Stimulated activated CD8-positive, alpha-beta memory T cell treated with anti-CD3 and anti-CD28 coated beads, Interleukin-7, amount 100 ng/mL, for 24 hours (primary cell): ENCODE results near the gene SDC3.

Source experiments
- DNase-seq: peaks from one replicate; pipeline ENCODE4 v3.0.0-alpha.2; 2020; ENCODE audit warnings: low read depth

The SDC3 gene

DNA sequence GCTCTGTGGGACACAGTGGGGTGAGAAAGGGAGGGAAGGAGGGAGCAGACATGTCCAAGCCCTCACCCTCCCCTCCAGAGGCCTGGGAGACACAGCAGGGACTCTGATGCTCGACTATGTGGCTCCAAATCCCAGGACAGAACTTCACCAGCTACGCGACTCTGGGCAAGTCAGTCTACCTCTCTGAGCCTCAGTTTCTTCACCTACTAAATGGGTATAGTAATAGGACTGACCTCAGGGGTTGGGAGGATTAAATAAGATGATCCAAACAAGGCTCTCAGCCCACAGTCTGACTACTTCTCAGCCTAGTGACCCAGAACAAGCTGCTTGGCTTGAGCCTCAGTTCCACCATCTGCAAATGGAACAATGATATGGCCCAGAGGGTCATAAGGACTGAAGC, 19.6 kb downstream of the SDC3 start:
- no peak for DNase-seq

DNA sequence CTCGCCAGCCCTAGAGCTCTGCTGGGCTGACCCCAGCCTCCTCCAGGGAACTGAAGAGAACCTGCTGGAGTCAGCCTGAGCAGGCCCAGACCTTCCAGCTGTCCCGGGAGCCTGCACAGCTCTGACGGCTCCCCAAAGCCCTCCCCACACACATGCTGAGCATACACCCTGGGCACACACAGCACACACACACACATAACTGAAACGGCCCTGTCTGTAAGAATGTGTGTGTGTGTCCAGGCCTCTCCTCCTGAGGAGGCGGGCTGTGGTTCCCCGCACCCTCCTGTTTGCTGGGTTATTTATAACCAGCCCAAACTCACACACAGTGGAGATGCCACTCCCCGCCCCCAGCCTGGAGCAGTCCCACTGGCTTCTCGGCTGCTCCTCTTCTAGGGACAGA, 20.2 kb downstream of the SDC3 start:
- DNase-seq = no peak

- DNase-seq = no peak
Measured at GRCh38 chr1:30887485-30888315, 20.9 kb downstream of the SDC3 start.

- no peak for DNase-seq
Measured at GRCh38 chr1:30886710-30887428, 21.7 kb downstream of the SDC3 start.

- no peak for DNase-seq
Measured at GRCh38 chr1:30885570-30886522, 22.7 kb downstream of the SDC3 start.

DNA sequence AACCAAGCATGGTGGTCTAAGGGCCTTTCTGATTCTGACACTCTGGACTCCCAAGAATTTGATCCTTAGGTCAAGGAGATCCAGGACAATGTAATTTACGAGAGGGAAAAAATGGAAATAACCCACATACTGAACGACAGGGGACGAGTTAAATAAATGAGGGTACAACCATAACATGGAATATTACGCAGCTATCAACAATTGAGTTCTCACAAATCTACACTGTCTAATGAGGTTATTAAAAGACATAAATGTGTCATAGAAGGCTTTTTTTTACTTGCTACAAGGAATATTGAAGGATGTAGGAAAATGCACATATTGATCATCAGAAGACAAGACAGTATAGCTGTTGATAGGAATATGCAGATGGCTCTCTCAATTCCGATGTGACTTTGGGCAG, 23.8 kb downstream of the SDC3 start:
- no peak for DNase-seq

GRCh38 chr1:30883389-30884172, 25.0 kb downstream of the SDC3 start:
- no peak for DNase-seq

DNA sequence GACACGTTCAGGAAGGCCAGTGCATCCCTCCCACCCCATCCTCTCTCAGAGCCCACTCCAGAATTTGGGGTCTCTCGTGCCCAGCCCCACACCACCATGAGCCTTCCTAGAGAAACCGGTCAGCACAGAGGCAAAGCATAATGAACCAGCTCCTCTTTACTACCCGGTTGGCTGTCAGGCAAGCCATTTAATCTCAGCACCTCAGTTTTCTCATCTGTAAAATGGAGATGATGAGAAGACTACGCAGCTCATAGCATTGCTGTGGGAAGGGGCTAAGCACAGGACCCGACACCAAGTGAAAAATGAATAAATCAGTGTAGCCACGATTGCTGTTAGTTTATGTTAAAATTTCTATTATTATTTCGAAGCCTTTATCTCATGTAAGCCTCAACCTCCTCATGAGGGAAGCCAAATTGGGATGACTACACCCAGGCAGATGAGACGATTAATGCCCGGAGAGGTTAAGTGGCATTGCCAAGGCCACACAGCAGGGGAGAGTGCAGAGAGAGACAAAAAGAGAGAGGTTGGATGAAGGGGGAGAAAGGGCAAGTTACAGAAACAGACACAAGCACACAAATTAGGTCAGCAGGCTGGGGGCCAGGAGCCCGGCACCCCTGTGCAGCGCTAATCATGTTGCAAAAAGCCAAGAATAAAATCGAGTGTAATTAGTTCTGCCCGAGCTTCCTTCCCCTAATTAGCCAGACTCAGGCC, 25.7 kb downstream of the SDC3 start:
- DNase-seq = no peak

- DNase-seq = no peak
Measured at GRCh38 chr1:30881319-30882181, 27.0 kb downstream of the SDC3 start.

DNA sequence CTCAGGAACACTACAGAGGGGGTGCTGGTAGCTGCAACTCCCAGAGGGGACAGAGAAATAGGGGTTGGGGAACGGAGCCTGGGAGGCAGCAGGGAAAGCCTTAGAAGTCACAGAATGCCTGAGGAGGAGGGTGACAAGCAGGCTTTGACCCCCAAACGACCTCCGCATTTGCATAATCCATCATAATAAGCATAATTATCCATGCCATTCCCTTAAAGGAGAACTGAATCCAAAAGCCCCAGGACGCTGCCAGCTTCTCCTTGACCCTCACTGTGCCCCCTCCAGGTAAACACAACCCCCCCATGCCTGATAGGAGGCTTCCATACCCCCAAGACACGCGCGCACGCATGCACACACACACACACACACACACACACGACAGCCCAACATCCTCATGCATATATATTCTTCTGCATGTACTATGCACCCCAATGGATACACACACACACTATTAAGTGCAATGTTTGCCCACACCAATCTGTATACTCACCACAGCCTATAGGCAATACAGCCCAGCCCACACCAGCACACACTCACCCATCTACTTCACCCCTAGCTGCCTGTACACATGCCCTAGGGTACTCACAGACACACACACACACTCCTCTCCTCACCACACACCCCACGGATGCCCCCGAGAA, 27.8 kb downstream of the SDC3 start:
- no peak for DNase-seq

GRCh38 chr1:30879940-30880677, 28.4 kb downstream of the SDC3 start:
- no peak for DNase-seq

GRCh38 chr1:30879126-30879786, 29.3 kb downstream of the SDC3 start:
- DNase-seq = no peak

DNA sequence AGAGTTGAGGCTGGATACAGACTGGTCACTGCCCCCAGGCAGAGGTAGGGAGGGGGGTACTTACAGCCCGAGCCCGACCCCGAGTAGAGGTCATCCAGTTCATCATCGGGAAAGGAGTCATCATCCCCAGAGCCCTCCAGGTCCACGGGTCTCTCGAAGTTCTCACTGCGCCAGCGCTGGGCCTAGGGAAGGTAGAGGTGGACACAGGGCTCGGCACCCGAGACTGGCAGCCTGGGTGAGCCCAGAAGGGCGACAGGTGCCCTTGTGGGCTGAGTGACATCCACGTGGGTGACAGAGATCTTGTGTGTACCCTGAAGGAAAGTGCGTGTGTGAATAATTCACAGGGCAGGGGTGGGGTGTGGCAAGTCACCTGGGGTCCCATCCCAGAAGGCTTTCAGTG, 30.0 kb downstream of the SDC3 start:
- DNase-seq = no peak

- DNase-seq = no peak
Measured at GRCh38 chr1:30878016-30878415, 30.5 kb downstream of the SDC3 start.

DNA sequence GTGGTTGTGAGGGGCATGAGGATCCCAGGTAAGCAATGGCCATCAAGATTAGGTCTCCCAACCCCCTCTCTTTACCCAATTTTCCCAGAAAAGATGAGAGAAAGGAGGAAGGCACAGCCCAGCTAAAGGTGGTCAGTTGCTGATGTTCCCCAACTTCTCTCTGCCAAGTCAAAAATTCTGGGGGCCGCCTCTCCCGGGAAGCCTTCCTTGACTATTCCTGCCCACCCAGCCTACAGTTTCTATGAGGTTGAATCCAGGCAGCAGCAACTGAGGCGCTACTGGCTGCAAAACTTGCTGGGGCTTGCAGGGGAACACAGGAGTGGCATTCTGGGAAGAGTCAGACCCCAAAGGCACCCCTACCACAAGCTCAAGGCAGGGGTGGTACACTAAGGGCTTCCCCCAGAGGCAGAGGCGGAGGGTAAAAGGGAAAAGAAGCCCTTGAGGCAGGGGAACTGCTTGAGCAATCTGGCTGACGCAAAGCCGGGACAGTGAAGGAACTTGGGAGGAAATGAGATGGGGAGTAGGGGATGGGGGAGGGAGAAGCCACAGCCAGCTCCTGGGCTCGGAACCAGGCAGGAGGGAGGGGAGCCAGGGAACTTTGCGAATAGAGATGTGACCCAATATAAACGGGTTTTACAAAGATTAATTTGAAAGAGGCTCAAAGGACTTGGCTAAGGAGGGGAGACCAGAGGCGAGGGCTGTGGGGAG, 31.2 kb downstream of the SDC3 start:
- no peak for DNase-seq

- DNase-seq = no peak
Measured at GRCh38 chr1:30876451-30877204, 31.9 kb downstream of the SDC3 start.

- no peak for DNase-seq
Measured at GRCh38 chr1:30875916-30876315, 32.6 kb downstream of the SDC3 start.
